ENCODE measurements around the gene MCOLN3. TPM values are rescaled to one million over a fixed set of nuclear protein-coding genes. Genes with fewer than 3 reads are reported as not detected.

MCOLN3 gene
- polyA plus RNA-seq, 1 of the 3 experiments (the other 2 are of a cell fraction): not detected

DNA sequence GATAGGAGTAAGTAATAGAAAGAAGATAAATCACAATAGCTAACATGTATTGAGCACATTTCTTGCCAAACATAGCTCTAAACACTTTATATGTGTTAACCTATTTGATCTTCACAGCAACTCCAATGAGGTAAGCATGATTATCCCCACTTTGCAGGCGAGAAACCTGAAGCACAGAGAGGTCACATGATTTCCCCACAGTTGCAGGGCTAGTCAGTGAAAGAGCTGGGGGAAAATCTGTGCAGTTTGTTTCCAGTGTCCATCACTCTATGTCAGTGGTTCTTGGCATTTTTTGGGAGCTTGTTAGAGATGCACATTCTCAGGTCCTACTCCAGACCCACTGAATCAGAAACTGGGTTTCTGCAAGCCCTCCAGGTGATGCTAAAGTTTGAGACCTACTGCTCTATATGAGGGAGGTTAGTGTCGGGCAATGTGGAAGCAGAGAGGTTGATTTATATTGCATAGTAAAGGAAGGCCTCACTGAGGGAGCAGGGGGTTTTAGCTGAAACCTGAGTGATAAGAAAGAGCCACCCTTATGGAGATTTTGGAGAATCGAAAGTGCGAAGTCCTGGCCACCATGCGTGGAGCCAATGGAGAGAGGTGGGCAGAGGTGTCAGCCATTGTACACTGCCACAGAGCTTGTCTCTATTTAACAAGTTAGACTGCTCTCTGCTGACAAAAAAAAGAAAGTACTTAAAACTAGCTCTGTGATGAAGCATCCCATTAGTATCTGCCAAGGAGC is 20.9 kb downstream of the MCOLN3 start:
- DNase-seq: no peak
- Histone ChIP-seq H3K9me3 (no peaks in the 10 kb centered on the region), H3K36me3 (replicated peaks in 1 of 2; ENCODE audit: control insufficient read depth in 1 of 2, insufficient read depth in 2 of 2, low read length in 1 of 2) (no peaks in the 10 kb centered on the region), H3K4me2 (peak overlapping the region; percentile 18; the same call in 1 of the 2 replicates), H3K4me1 (ENCODE audit: control insufficient read depth in 1 of 2, insufficient read depth in 2 of 2, low read depth in 1 of 2, low read length in 1 of 2) (no peaks in the 10 kb centered on the region), H3K27me3 (ENCODE audit: insufficient read depth) (peaks cover 4% of the 10 kb centered on the region; the same call in 1 of the 2 replicates), H3K27ac (ENCODE audit: low read depth in 2 of 2, low read length in 1 of 2) (no peak overlapping the region), H4K20me1 (ENCODE audit: insufficient read depth) (no peaks in the 10 kb centered on the region), H3K79me2 (ENCODE audit: insufficient read depth) (no peaks in the 10 kb centered on the region), H3F3A (replicated peaks; ENCODE audit: insufficient read depth) (no peaks in the 10 kb centered on the region), H3K9ac (no peak overlapping the region), H3K4me3 (ENCODE audit: low read depth in 2 of 2, low read length in 1 of 2) (no peak overlapping the region), H3K9me2 (no peaks in the 10 kb centered on the region), H2AFZ (ENCODE audit: low read depth) (no peak overlapping the region)
- TF ChIP-seq GATA2 (CRISPR knock-in tag; IDR thresholded peaks at IDR 0.05) (no peak), NRF1 (IDR thresholded peaks at IDR 0.05; ENCODE audit: low read depth, low read length) (no peak), YY1 (IDR thresholded peaks at IDR 0.05; ENCODE audit: low read depth) (no peak), NFIC (IDR thresholded peaks at IDR 0.05; ENCODE audit: borderline replicate concordance) (no peak), SMC3 (IDR thresholded peaks at IDR 0.05; ENCODE audit: low read depth, low read length) (peak; percentile 5; the same call in 1 of the 2 replicates), JUND (IDR thresholded peaks at IDR 0.05) (no peak), RAD21 (IDR thresholded peaks at IDR 0.05; ENCODE audit: low read length) (peak; percentile 30), POLR2AphosphoS5 (IDR thresholded peaks at IDR 0.05; ENCODE audit: low read depth, low read length) (no peak), TCF12 (IDR thresholded peaks at IDR 0.05) (no peak), FOXM1 (IDR thresholded peaks at IDR 0.05; ENCODE audit: low read depth) (no peak), RFX5 (IDR thresholded peaks at IDR 0.05; ENCODE audit: low read length) (no peak)
- TF ChIP-seq, protein P1, sequence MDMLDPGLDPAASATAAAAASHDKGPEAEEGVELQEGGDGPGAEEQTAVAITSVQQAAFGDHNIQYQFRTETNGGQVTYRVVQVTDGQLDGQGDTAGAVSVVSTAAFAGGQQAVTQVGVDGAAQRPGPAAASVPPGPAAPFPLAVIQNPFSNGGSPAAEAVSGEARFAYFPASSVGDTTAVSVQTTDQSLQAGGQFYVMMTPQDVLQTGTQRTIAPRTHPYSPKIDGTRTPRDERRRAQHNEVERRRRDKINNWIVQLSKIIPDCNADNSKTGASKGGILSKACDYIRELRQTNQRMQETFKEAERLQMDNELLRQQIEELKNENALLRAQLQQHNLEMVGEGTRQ (IDR thresholded peaks at IDR 0.05; ENCODE audit: borderline replicate concordance, low read depth, low read length): no peak
- TF ChIP-seq, protein P2, sequence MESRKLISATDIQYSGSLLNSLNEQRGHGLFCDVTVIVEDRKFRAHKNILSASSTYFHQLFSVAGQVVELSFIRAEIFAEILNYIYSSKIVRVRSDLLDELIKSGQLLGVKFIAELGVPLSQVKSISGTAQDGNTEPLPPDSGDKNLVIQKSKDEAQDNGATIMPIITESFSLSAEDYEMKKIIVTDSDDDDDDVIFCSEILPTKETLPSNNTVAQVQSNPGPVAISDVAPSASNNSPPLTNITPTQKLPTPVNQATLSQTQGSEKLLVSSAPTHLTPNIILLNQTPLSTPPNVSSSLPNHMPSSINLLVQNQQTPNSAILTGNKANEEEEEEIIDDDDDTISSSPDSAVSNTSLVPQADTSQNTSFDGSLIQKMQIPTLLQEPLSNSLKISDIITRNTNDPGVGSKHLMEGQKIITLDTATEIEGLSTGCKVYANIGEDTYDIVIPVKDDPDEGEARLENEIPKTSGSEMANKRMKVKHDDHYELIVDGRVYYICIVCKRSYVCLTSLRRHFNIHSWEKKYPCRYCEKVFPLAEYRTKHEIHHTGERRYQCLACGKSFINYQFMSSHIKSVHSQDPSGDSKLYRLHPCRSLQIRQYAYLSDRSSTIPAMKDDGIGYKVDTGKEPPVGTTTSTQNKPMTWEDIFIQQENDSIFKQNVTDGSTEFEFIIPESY (IDR thresholded peaks at IDR 0.05; ENCODE audit: borderline replicate concordance, low read depth): no peak
- TF ChIP-seq, protein P3, sequence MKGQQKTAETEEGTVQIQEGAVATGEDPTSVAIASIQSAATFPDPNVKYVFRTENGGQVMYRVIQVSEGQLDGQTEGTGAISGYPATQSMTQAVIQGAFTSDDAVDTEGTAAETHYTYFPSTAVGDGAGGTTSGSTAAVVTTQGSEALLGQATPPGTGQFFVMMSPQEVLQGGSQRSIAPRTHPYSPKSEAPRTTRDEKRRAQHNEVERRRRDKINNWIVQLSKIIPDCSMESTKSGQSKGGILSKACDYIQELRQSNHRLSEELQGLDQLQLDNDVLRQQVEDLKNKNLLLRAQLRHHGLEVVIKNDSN (IDR thresholded peaks at IDR 0.05; ENCODE audit: borderline replicate concordance, low read depth): no peak
- CTCF ChIA-PET: interaction anchor here (0.9 to 2.3 kb wide), 8 partner anchors 9 to 272 kb away, joined by 3 to 27 read pairs (median 4); no protein-coding TSS in a partner anchor
- WGBS (ENCODE audit: low lambda C conversion rate): 47% methylated on average over 5 of the region's 5 CpGs
- POLR2A ChIA-PET: no interaction called here

DNA sequence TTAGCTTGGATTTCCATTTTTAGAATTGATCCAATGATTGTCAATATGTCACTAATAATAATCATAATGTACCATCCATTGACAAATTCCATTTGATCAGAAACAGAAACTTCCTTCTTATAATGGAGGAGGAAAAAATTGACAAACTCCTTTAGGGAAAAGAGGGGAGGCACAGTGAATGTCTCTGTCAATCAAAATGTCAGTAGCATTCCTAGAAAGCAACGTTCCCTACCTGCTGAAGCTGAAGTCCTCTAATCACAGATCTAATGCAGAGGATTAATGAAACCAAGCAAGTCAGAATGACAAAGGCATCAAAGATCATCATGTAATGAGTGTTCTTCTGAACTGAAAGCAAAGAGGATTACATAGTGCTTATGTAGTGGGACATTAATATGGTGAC is 22.4 kb downstream of the MCOLN3 start:
- ChIA-PET POLR2A (no interaction called here), CTCF (interaction anchor here (2.3 to 2.6 kb wide), 2 partner anchors 81 to 82 kb away, joined by 11 to 27 read pairs; no protein-coding TSS in a partner anchor)
- Histone ChIP-seq H3K27me3 (ENCODE audit: insufficient read depth) (peaks cover 4% of the 10 kb centered on the region; the same call in 1 of the 2 replicates), H4K20me1 (ENCODE audit: insufficient read depth) (no peaks in the 10 kb centered on the region), H3K9me3 (no peaks in the 10 kb centered on the region), H3K27ac (ENCODE audit: low read depth in 2 of 2, low read length in 1 of 2) (no peak overlapping the region), H3K9me2 (no peaks in the 10 kb centered on the region), H3K36me3 (replicated peaks in 1 of 2; ENCODE audit: control insufficient read depth in 1 of 2, insufficient read depth in 2 of 2, low read length in 1 of 2) (no peaks in the 10 kb centered on the region), H3K4me2 (no peak overlapping the region), H3K79me2 (ENCODE audit: insufficient read depth) (no peaks in the 10 kb centered on the region), H3K4me3 (ENCODE audit: low read depth in 2 of 2, low read length in 1 of 2) (no peak overlapping the region), H2AFZ (ENCODE audit: low read depth) (no peak overlapping the region), H3K4me1 (ENCODE audit: control insufficient read depth in 1 of 2, insufficient read depth in 2 of 2, low read depth in 1 of 2, low read length in 1 of 2) (no peaks in the 10 kb centered on the region), H3K9ac (no peak overlapping the region), H3F3A (replicated peaks; ENCODE audit: insufficient read depth) (no peaks in the 10 kb centered on the region)
- DNase-seq: no peak
- WGBS (ENCODE audit: low lambda C conversion rate): 8% methylated on average over 1 of the region's 1 CpG
- no peak for TF ChIP-seq FOXM1 (IDR thresholded peaks at IDR 0.05; ENCODE audit: low read depth)
- TF ChIP-seq POLR2AphosphoS5 (IDR thresholded peaks at IDR 0.05; ENCODE audit: low read depth, low read length): no peak
- TF ChIP-seq, protein P4, sequence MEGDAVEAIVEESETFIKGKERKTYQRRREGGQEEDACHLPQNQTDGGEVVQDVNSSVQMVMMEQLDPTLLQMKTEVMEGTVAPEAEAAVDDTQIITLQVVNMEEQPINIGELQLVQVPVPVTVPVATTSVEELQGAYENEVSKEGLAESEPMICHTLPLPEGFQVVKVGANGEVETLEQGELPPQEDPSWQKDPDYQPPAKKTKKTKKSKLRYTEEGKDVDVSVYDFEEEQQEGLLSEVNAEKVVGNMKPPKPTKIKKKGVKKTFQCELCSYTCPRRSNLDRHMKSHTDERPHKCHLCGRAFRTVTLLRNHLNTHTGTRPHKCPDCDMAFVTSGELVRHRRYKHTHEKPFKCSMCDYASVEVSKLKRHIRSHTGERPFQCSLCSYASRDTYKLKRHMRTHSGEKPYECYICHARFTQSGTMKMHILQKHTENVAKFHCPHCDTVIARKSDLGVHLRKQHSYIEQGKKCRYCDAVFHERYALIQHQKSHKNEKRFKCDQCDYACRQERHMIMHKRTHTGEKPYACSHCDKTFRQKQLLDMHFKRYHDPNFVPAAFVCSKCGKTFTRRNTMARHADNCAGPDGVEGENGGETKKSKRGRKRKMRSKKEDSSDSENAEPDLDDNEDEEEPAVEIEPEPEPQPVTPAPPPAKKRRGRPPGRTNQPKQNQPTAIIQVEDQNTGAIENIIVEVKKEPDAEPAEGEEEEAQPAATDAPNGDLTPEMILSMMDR (IDR thresholded peaks at IDR 0.05): no peak
- TF ChIP-seq YY1 (IDR thresholded peaks at IDR 0.05; ENCODE audit: low read depth): no peak
- TF ChIP-seq, protein P5, sequence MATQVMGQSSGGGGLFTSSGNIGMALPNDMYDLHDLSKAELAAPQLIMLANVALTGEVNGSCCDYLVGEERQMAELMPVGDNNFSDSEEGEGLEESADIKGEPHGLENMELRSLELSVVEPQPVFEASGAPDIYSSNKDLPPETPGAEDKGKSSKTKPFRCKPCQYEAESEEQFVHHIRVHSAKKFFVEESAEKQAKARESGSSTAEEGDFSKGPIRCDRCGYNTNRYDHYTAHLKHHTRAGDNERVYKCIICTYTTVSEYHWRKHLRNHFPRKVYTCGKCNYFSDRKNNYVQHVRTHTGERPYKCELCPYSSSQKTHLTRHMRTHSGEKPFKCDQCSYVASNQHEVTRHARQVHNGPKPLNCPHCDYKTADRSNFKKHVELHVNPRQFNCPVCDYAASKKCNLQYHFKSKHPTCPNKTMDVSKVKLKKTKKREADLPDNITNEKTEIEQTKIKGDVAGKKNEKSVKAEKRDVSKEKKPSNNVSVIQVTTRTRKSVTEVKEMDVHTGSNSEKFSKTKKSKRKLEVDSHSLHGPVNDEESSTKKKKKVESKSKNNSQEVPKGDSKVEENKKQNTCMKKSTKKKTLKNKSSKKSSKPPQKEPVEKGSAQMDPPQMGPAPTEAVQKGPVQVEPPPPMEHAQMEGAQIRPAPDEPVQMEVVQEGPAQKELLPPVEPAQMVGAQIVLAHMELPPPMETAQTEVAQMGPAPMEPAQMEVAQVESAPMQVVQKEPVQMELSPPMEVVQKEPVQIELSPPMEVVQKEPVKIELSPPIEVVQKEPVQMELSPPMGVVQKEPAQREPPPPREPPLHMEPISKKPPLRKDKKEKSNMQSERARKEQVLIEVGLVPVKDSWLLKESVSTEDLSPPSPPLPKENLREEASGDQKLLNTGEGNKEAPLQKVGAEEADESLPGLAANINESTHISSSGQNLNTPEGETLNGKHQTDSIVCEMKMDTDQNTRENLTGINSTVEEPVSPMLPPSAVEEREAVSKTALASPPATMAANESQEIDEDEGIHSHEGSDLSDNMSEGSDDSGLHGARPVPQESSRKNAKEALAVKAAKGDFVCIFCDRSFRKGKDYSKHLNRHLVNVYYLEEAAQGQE (IDR thresholded peaks at IDR 0.05; ENCODE audit: low read depth, low read length): no peak
- TF ChIP-seq NRF1 (IDR thresholded peaks at IDR 0.05; ENCODE audit: low read depth, low read length): no peak

All from SK-N-SH (cell line).